ENCODE measurements around the gene BACH2.
"Not testable (repeated sequence)": the region's sequence is repeated elsewhere in the genome, so short reads cannot be mapped to it uniquely, and the experiment has no call there.

BACH2 gene

GRCh38 chr6:90119618-90120017, 177.0 kb downstream of the BACH2 start:
- TF ChIP-seq, protein P1, sequence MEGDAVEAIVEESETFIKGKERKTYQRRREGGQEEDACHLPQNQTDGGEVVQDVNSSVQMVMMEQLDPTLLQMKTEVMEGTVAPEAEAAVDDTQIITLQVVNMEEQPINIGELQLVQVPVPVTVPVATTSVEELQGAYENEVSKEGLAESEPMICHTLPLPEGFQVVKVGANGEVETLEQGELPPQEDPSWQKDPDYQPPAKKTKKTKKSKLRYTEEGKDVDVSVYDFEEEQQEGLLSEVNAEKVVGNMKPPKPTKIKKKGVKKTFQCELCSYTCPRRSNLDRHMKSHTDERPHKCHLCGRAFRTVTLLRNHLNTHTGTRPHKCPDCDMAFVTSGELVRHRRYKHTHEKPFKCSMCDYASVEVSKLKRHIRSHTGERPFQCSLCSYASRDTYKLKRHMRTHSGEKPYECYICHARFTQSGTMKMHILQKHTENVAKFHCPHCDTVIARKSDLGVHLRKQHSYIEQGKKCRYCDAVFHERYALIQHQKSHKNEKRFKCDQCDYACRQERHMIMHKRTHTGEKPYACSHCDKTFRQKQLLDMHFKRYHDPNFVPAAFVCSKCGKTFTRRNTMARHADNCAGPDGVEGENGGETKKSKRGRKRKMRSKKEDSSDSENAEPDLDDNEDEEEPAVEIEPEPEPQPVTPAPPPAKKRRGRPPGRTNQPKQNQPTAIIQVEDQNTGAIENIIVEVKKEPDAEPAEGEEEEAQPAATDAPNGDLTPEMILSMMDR (IDR thresholded peaks at IDR 0.05; ENCODE audit: low read depth, low read length), result no peak
- no peak overlapping the region for H3K4me3 ChIP-seq (ENCODE audit: low read depth, low read length)

- H3K4me3 ChIP-seq (ENCODE audit: low read depth, low read length), result no peak overlapping the region
- TF ChIP-seq, protein P1 (IDR thresholded peaks at IDR 0.05; ENCODE audit: low read depth, low read length), result no peak
These were observed 178.1 kb downstream of the BACH2 start for GRCh38 chr6:90118581-90118980.

DNA sequence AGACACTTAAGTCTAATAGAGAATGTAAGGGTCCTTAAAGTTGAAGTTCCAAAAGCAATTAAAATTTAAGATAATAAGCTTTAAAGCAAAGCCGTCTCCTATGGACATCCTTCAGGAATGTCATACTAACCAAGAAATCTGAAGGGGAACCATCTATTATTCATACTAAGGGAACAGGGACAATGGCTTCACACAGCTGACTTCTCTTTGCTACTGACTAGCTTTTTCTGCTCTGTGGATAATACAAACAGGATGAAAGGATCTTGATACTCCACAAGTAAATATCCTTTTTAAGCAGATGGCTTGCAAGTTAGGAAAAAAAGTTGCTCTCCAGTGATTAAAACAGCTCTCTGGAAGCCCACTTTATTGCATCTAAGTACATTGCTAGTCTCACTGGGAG, 178.6 kb downstream of the BACH2 start:
- TF ChIP-seq, protein P1 (IDR thresholded peaks at IDR 0.05; ENCODE audit: low read depth, low read length), result no peak
- H3K4me3 ChIP-seq (ENCODE audit: low read depth, low read length), result no peak overlapping the region

DNA sequence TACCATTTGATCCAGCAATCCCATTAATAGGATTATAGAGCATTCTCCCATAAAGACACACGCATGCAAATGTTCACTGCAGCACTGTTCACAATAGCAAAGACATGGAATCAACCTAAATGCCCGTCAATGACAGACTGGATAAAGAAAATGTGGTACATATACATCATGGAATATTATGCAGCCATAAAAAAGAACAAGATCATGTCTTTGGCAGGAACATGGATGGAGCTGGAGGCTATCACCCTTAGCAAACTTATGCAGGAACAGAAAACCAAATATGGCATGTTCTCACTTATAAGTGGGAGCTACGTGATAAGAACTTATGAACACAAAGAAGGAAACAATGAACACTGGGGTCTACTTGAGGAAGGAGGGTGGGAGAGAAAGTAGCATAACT, 180.5 kb downstream of the BACH2 start:
- H3K4me3 ChIP-seq (ENCODE audit: low read depth, low read length), result not testable (repeated sequence)

DNA sequence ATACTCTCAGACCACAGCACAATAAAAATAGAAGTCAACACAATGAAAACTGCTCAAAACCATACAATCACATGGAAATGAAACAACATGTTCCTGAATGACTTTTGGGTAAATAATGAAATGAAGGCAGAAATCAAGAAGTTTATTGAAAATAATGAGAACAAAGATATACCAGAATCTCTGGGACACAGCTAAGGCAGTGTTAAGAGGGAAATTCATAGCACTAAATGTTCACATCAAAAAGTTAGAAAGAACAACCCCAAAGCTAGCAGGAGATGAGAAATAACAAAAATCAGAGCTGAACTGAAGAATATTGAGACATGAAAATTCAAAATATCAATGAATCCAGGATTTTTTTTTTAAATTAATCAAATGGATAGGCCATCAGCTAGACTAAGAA, 183.3 kb downstream of the BACH2 start:
- TF ChIP-seq, protein P1 (IDR thresholded peaks at IDR 0.05; ENCODE audit: low read depth, low read length), result no peak
- H3K4me3 ChIP-seq (ENCODE audit: low read depth, low read length), result no peak overlapping the region

GRCh38 chr6:90111387-90111786, 185.3 kb downstream of the BACH2 start:
- TF ChIP-seq, protein P1 (IDR thresholded peaks at IDR 0.05; ENCODE audit: low read depth, low read length), result no peak
- H3K4me3 ChIP-seq (ENCODE audit: low read depth, low read length), result no peak overlapping the region

- TF ChIP-seq, protein P1 (IDR thresholded peaks at IDR 0.05; ENCODE audit: low read depth, low read length), result no peak
- H3K4me3 ChIP-seq (ENCODE audit: low read depth, low read length), result no peak overlapping the region
These were observed 185.7 kb downstream of the BACH2 start for GRCh38 chr6:90110971-90111370.

- TF ChIP-seq, protein P1 (IDR thresholded peaks at IDR 0.05; ENCODE audit: low read depth, low read length), result no peak
- H3K4me3 ChIP-seq (ENCODE audit: low read depth, low read length), result no peak overlapping the region
These were observed 187.5 kb downstream of the BACH2 start for GRCh38 chr6:90109141-90109540.
